GM18511 (cell line): Measurements from ENCODE around the gene COPS8.

Experiments used
- ATAC-seq: cut with Tn5 transposase; IDR thresholded peaks from one replicate; pipeline ENCODE4 v1.9.1; 2021; ENCODE audit warnings: mild to moderate bottlenecking, moderate library complexity; ENCODE audit not compliant: unreplicated experiment

Gene COPS8

DNA sequence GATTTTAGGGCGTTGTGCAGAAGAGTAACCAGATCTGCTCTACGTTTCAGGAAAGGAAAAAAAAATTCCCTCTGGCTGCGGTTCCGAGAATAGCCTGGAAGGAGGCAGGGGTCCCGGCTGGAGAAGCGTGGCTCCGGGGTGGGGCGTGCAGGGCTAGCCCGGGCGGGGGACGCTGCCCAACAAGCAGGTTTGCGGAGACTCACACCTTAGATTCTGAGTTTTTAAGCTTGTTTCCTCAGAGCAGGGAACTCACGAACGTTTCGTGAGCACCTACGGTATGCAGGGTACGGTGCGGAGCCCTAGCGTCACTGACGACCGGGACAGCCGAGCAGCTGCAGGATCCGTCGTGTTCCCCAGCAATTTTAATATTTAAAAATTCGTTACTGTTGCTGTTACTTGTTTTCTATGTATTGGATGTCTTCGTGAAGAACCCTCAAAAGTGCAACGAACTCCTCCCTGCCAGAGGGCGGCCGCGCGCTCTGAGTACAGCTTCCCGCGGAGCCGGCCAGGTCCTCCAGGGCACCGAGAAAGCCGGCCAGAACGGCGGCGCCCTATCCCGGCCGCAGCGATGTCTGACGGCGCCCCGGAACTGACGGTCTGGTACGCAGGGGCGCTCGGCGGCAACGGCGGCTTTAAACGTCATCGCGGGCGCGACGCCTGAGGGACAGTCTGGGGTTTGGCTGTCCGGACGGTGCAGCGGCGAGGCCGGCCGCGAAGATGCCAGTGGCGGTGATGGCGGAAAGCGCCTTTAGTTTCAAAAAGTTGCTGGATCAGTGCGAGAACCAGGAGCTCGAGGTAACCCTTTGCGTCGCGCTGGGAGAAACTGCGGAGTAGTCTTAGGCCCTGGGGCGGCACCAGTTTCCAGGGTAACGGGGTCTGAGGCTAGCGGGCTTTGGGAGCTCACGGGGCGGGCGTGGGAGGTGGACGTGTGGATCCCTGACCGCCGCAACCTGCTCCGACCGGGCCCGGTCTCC is at the start of gene COPS8:
Gene COPS8 (plus strand): TSS at position 642 of the 974 bp plus-strand sequence. CDS start 76 bp downstream, at position 718.
- ATAC-seq: peak; percentile 100

DNA sequence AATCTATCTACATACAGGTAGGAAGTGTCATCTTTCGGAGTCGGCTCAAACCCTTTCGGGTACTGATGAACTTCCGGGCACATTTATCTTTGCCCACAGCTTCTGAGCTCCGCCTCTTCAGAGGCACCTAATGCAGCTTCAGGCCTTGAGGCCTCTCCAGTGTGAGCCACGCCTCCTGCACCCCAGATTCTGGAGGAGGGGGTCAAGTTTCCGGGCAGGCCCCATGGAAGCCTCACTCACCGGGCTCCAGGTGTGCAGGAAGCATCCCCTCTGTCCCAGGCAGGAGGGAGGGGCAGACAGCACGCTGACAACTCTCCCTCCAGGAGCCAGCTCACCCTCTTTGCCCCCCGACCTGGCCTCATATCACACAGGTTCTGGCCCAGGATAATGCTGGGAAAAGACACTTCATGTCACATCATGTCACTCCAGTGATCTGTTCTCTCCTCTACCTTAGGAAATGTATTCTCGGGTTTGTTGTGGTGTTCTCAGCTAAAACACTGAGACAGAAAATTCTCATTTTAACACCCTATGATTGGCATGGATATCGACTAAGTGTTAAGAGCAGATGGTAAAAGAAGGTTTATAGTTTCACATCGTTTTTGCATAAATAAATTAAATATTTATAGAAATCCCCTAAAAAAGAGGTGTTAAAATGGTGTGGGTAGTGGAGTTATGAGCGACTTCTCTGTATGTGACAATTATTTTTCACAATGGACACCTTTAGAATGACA is 46.2 kb upstream of the COPS8 start:
- no peak for ATAC-seq

DNA sequence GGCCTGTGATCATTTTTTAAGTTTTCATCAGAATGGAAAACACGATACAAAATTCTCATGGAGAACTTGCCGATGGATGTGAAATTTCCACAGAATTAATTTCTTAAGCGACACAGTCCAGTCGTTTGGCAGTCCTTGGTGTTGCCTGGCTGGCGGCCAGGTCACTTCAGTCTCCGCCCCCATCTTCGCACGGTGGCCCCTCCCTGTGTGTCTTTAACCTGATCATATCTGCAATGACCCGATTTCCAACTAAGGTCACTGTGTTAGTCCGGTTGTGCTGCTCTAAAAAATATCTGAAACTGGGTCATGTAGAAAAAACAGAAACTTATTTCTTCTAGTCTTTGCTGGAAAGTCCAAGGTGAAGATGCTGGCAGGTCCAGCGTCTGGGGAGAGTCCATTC is 44.5 kb upstream of the COPS8 start:
- ATAC-seq: no peak

DNA sequence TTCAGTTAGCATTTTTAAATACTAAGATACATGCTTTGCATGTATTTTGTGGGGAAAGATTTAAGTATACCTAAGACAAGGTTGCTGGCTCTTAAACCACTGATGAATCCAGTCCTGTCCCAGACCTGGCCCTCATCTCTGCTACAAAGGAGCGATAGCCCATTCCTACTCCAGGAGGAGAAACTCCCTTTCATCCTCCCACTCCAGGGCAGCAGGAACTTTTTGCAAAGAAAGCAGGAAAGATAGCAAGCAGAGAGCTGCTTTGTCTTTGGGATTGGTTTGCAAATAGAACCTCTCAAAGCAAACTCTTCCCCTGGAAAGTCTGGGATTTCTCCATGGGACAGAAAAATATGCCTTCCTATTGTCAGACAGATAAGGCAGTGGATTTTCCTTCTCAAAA is 43.6 kb upstream of the COPS8 start:
- ATAC-seq: no peak

DNA sequence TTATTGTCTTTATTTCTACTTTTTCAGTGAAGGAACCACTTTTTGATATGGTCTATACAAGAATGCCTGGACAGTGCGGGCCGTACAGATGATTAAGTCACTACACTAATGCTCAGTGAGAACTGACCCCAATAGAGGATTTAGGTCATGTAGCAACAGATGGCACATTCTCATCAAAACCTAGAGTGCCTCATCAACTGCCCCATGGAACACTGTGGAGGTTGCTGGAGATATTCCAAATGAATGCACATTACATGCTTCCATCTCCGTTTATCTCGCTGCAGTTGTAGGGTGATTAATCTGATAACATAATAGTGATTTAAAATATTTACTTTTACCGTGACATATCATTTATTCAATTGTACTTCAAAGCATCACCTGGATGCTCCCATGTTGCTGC is 41.8 kb upstream of the COPS8 start:
- ATAC-seq: no peak

DNA sequence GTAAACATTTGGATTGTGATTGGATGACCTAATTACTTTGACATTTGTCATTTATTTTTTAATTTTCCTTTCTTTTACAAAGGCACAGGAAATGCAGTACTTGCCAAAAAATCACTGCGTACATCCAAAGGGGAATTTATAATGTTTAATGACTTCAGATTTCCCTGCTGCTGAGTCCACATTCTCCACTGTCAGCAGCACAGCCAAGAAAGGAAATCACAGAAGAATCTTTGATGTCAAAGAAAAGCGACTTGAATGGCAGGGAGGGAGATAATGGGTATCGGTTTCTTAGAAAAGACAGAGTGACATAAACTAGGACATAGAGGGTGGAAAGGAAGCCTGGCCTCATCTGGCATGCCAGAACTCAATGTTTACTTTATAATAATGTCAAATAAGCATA is 41.4 kb upstream of the COPS8 start:
- ATAC-seq: no peak

DNA sequence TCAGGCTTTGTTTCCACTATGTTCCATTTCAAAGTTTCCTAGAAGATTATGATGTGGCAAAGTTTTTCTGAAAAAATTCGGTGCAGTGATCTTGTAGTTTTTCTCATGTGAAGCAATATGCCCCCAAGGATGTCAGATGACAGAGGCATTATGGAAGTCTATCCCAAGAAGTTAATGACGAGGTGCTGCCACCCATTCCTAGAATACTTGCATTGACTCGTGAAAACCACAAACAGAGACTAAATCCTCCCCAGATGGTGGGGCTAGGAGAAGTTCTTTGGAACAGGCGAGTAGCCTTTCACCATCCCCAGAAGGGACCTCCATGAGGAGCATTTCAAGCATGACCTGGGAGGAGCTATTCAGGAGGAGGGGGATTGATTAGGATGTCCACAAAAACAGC is 40.2 kb upstream of the COPS8 start:
- ATAC-seq: no peak

DNA sequence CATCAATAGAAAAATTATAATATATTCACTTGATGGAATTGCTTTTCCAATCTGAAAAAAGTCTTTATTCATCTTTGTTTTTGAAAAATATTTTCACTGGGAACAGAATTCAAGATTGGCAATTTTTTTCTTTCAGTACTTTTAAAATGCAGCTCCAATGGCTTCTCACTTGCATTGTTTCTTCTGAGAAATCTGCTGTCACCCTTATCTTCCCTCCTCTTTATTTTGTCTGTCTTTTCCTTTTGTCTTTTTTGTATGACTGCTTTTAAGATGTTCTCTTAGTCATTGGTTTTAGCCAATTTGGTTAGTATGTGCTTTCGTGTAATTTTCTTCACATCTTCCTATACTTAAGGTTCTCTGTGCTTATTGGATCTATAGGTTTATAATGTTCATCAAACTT is 37.1 kb upstream of the COPS8 start:
- ATAC-seq: no peak

DNA sequence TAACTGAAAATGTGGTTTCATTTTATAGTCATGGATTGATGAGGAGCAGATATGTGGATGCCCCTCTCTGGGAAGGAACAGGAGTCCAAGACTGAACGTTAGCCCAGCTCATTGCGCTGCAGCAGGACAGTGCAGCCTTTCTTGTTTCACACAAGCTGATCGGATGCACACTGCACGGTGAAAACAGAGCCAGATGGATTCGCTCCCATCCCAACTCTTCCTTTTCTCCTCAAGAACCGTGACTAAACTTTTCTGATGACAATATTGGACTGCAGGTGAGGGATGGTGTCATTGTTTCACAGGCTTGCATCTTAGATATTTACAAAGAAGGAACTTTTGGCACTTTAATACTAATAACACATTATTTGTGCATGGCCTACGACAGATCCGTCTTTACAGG is 33.8 kb upstream of the COPS8 start:
- no peak for ATAC-seq

DNA sequence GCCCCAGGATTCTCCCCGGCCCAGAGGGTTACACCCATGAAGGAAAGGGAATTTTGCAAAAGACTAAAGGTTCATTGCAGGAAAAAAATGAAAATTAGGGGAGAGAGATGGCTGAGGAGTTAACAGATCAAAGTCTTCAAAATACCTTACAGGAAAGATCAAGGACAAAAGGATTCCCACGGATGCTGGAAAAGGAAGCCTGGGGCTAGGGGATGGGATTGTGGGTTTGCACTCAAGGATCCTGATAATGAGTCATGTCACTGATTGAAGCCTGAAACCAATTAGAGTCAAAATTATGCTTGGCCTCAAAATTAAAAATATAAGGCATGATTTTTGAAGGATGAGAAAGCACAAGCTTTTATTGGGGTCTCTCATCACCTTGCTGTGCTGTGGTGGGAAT is 32.6 kb upstream of the COPS8 start:
- ATAC-seq: no peak

DNA sequence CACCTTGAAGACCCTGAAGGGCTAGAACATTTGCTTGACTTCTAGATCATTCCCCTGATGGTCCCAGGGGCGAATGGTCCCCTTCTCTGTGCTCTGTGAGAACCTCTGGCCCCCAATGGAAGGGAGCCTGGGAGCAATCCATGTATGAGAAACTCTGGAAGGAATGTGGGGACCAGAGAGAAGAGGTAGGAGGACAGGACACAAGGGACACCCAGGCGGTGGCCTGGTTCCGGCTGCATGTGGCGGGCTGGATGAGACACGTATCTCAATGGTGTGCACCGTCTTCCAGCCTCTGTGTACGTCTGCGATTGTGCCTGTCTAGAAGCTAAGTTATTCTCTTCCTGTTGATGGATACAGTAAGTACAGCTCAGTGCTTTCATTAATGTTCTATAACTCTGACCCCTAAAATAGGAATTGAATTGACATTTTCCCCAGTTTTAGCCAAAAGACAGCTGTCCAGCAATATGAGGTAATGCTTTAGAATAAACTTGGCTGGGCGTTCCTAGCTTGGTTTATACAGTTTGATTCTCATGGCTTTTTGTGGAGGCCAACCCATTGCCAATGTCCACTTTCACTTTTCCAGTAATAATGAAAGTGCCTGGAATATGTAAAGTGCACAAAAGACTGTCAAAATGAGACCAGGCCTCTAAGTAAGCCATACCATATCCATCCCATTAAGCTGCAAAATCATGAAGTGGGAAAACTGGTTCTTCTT is 30.1 kb upstream of the COPS8 start:
- no peak for ATAC-seq

DNA sequence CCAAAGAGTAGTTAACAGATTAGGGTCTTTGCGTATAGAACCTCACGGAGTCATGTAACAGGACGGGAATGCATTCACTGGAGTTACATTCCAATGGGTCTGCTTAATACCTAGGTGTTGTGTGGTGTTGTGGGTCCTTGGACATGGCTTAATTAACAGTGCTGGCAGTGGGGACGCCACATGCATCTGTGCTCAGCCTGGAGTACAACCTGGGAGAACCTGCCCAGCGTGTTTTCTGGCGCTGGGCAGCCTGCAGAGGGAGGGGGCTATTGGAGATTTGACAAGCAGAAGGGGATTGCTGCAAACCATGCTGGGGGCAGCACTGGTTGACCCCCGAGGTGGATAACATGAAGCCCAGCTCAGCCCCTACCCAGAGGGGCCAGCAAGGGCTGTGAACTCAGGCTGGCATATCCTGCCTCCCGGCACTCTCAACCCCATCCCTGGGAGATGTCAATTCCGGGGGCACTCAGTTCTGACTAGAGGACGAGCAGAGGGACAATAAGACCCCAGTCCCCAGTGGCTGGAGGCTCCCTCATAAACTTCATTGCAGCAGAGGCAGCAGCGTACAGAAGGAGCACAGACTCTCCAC is 29.3 kb upstream of the COPS8 start:
- no peak for ATAC-seq

DNA sequence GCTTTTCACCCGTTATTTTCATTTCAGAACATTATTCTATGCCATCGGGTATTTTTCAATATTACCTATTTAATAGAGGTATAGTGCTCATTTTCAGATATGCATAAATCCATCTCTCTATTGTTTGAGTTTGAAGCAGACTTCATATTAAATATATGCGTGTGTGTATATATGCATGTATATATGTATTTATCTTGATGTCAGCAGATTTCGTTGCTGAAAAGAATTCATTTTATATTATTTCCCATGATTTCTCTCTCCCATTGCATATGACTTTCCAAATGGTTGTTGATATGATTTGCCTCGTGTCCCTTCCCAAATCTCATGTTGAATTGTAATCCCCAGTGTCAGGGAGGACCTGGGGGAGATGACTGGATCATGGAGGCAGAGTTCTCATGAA is 28.6 kb upstream of the COPS8 start:
- no peak for ATAC-seq

DNA sequence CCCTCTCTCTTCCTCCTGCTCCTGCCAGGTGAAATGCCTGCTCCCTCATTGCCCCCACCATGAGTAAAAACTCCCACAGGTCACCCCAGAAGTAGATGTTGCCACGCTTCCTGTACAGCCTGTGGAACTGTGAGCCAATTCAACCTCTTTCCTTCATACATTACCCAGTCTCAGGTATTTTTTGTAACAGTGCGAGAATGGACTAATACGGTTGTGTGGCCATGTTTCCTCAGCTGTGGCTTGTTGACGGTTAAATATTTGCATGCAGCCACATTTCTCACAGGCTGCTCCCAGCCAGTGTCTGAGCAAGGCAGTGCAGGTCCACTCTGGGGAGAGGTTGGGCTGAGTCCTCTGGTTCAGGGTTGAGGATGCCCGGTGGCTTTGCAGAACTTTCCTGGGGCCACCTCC is 27.8 kb upstream of the COPS8 start:
- peak; percentile 82 for ATAC-seq

DNA sequence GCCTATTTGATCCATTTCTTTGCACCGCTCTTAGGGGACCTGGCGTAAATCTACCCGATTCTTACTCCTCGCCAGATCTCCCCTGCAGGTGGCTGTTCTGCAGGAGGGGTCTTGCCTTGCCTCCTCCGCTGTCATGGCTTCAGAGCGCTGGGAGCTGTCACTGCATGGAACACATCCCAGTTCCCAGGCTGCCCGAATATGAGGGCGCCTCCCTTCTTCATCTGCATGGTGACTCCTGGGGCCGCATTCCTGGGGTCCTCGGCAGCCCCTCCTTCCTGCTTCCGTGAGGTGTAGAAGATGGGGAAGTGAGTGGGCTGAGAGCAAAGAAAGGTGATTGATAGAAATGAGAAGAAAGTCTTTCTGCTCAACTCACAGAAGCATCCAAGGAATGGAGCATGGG is 27.3 kb upstream of the COPS8 start:
- no peak for ATAC-seq

DNA sequence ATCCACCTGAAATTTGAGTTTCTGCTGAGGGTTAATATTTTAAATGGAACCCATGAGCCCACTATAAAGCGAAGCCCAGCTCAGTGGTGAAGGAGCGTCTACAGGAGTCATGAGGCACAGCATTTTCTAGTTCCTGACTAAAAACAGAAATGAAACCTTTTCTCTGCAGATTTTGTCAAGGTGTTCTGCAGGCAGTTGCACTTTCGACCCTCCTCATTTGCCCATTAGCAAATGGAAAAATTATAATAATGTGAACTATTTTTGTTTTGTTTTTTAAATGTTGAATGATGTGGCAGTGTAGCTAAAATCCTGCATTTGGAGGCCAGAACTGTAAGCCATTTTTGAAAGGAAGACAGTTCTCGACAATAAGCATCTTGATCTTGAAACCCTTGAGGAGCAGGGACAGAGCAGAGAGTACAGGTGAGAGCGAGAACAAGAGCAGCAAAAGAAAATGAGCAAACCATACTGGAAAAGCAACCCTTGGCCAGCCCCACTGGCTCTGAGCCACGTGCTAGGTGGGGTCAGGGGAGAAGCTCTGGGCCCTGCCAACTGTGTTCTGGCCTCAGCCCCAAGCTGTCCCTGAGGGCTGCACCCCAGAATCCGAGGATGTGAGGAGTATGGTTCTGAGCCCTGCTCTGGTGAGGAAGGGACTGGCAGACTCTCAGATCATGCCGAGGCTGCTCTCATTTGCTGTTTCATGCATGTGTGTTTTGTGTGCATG is 26.4 kb upstream of the COPS8 start:
- peak; percentile 83 for ATAC-seq

DNA sequence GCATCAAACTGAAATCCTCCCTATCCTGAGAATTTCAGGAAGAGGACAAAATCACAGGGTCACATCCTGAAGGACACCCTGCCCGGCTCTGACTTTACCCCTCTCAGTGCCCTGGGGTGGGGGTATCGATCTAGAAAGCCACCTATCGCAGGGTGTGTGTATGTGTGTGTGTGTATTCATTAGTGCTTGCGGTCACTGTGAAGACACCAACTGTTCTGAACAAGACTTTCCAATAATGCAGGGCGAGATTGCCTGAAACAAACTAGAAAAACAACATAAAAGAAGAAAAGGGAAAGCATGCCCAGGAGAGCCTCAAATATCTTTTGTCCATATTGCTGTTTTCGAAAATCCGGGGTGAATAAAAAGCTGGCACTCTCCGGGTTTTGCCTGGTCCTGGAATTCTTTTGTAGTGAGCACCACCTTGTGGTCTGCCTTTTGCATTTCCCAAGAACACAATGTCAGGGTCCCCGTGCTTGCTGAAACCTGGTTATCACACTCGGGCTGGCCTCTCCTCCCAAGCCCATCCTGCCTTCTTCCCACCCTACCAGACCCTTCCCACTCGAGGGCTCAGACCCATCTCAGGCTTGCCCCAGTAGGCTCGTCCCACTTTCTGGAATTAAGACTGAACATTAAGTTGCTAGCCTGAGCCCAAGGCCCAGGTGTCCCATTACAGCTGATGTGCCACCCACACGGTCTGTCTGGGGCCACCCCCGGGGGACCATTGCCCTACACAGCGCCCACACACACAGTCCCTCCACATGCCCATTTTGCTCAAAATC is 25.0 kb upstream of the COPS8 start:
- no peak for ATAC-seq

DNA sequence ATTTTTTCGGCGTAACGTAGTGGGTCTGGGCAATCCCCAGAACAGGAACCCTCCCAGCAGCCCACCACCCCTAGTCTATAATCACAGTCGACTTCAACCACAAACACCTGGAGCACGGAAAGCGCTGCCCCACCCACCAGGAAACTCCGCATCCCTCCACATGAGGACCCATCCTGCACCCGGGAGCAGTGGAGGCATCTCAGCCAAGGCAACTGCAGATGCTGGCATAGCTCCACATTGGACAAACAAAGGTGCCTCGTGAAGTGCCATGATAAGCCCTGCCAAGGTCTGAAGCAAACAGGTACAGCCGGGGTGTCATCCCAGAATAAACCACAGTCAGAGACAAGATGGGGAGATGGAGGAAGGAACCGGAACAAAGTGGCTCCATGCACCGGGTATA is 24.3 kb upstream of the COPS8 start:
- no peak for ATAC-seq

DNA sequence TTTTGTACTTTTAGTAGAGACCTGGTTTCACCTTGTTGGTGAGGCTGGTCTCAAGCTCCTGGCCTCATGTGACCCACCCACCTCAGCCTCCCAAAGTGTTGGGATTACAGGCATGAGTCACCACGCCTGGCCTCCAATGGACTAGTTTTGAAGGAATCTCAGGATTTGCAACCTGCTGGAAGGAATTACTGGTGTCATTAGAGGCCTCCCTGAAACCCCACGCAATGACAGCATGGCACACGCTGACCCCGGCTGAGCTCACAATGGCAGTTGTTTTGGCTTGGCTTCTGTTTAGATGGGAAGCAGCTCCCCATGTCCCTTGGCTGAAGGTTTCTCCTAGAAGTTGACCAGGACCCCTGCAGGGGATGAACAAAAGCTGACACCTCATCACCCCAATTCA is 23.1 kb upstream of the COPS8 start:
- ATAC-seq: no peak
